A549 (cell line): ENCODE data around the gene CDK5R1.
"Not testable (repeated sequence)": the region's sequence is repeated elsewhere in the genome, so short reads cannot be mapped to it uniquely, and the experiment has no call there.

ENCODE experiments used
- CEBPB ChIP-seq, 2 experiments: fragments of >200 bp in 1 of 2; sonication (Bioruptor Twin) in 1 of 2; formaldehyde crosslinking in 1 of 2; IDR thresholded peaks; 2 replicates each; pipeline ENCODE4 v1.6.1; 2012 to 2016
- CHD2 ChIP-seq: fragments of 150-350 bp; IDR thresholded peaks from 2 replicates; pipeline ENCODE4 v1.6.1; 2014; ENCODE audit warnings: low read length; ENCODE audit not compliant: partially characterized antibody
- CHD4 ChIP-seq: fragments of 200-600 bp; sonication (generic); IDR thresholded peaks from 2 replicates; pipeline ENCODE4 v1.6.1; 2016; ENCODE audit warnings: antibody characterized with exemption, mild to moderate bottlenecking, borderline replicate concordance
- FOXS1 ChIP-seq: fragments of 250-450 bp; sonication (Bioruptor Pico); IDR thresholded peaks from 2 replicates; pipeline ENCODE4 v1.5.0; 2020; ENCODE audit warnings: mild to moderate bottlenecking, moderate library complexity
- KDM5A ChIP-seq: fragments of 200-600 bp; sonication (generic); IDR thresholded peaks from 2 replicates; pipeline ENCODE4 v1.6.1; 2016; ENCODE audit warnings: antibody characterized with exemption, mild to moderate bottlenecking
- MAZ ChIP-seq: fragments of 150-350 bp; IDR thresholded peaks from 2 replicates; pipeline ENCODE4 v1.6.1; 2014; ENCODE audit warnings: antibody characterized with exemption, low read depth, low read length, borderline replicate concordance
- POLR2A ChIP-seq: IDR thresholded peaks from 2 replicates; pipeline ENCODE4 v1.6.1; 2012; ENCODE audit warnings: mild to moderate bottlenecking, low read length
- POLR2AphosphoS2 ChIP-seq: conservative IDR thresholded peaks from 2 replicates; pipeline ENCODE4 v1.6.1; 2012; ENCODE audit warnings: low read length, improper control_type of control experiment, inconsistent platforms
- RAD21 ChIP-seq, 2 experiments: fragments of >200 bp in 1 of 2; sonication (Bioruptor Twin) in 1 of 2; formaldehyde crosslinking in 1 of 2; IDR thresholded peaks in 1 of 2; conservative IDR thresholded peaks in 1 of 2; 2 replicates in 1 of 2; 3 replicates in 1 of 2; pipeline ENCODE4 v1.6.1; 2012 to 2018; ENCODE audit warnings: inconsistent platforms in 1 of 2
- SMC3 ChIP-seq: fragments of >200 bp; sonication (Bioruptor Twin); formaldehyde crosslinking; IDR thresholded peaks from 3 replicates; pipeline ENCODE4 v1.6.1; 2018; ENCODE audit warnings: inconsistent platforms
- TF ChIP-seq, protein P1 (sequence below): fragments of >200 bp; sonication (Bioruptor Twin); formaldehyde crosslinking; IDR thresholded peaks from 3 replicates; pipeline ENCODE4 v1.5.1; 2016
- TF ChIP-seq, protein P2 (sequence below): IDR thresholded peaks from 2 replicates; pipeline ENCODE4 v1.6.1; 2012; ENCODE audit warnings: low read depth, borderline replicate concordance

DNA sequence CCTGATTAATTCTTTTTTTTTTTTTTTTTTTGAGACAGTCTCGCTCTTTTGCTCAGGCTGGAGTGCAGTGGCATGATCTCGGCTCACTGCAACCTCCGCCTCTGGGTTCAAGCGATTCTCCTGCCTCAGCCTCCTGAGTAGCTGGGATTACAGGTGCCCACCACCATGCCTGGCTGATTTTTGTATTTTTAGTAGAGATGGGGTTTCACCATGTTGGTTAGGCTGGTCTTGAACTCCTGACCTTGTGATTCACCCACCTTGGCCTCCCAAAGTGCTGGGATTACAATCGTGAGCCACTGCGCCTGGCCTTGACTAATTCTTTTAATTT is 37.7 kb downstream of the CDK5R1 start:
- TF ChIP-seq, protein P1, sequence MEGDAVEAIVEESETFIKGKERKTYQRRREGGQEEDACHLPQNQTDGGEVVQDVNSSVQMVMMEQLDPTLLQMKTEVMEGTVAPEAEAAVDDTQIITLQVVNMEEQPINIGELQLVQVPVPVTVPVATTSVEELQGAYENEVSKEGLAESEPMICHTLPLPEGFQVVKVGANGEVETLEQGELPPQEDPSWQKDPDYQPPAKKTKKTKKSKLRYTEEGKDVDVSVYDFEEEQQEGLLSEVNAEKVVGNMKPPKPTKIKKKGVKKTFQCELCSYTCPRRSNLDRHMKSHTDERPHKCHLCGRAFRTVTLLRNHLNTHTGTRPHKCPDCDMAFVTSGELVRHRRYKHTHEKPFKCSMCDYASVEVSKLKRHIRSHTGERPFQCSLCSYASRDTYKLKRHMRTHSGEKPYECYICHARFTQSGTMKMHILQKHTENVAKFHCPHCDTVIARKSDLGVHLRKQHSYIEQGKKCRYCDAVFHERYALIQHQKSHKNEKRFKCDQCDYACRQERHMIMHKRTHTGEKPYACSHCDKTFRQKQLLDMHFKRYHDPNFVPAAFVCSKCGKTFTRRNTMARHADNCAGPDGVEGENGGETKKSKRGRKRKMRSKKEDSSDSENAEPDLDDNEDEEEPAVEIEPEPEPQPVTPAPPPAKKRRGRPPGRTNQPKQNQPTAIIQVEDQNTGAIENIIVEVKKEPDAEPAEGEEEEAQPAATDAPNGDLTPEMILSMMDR: not testable (repeated sequence)
- TF ChIP-seq CHD4; FOXS1 (CRISPR knock-in tag); MAZ; KDM5A; POLR2AphosphoS2; CEBPB (IDR thresholded peaks at IDR 0.05); RAD21 (conservative IDR thresholded peaks at IDR 0.05 in 1 of 2, IDR thresholded peaks at IDR 0.05 in 1 of 2); POLR2A; CHD2; SMC3: not testable (repeated sequence)
- TF ChIP-seq, protein P2, sequence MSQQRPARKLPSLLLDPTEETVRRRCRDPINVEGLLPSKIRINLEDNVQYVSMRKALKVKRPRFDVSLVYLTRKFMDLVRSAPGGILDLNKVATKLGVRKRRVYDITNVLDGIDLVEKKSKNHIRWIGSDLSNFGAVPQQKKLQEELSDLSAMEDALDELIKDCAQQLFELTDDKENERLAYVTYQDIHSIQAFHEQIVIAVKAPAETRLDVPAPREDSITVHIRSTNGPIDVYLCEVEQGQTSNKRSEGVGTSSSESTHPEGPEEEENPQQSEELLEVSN: not testable (repeated sequence)
